Measurements from ENCODE around the gene ZNF26.
A peak's percentile ranks its signal among the peaks of the same experiment; 100 is the strongest.
"Not testable (repeated sequence)": the region's sequence is repeated elsewhere in the genome, so short reads cannot be mapped to it uniquely, and the experiment has no call there.

ZNF26 gene, protein sequence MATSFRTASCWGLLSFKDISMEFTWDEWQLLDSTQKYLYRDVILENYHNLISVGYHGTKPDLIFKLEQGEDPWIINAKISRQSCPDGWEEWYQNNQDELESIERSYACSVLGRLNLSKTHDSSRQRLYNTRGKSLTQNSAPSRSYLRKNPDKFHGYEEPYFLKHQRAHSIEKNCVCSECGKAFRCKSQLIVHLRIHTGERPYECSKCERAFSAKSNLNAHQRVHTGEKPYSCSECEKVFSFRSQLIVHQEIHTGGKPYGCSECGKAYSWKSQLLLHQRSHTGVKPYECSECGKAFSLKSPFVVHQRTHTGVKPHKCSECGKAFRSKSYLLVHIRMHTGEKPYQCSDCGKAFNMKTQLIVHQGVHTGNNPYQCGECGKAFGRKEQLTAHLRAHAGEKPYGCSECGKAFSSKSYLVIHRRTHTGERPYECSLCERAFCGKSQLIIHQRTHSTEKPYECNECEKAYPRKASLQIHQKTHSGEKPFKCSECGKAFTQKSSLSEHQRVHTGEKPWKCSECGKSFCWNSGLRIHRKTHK

DNA sequence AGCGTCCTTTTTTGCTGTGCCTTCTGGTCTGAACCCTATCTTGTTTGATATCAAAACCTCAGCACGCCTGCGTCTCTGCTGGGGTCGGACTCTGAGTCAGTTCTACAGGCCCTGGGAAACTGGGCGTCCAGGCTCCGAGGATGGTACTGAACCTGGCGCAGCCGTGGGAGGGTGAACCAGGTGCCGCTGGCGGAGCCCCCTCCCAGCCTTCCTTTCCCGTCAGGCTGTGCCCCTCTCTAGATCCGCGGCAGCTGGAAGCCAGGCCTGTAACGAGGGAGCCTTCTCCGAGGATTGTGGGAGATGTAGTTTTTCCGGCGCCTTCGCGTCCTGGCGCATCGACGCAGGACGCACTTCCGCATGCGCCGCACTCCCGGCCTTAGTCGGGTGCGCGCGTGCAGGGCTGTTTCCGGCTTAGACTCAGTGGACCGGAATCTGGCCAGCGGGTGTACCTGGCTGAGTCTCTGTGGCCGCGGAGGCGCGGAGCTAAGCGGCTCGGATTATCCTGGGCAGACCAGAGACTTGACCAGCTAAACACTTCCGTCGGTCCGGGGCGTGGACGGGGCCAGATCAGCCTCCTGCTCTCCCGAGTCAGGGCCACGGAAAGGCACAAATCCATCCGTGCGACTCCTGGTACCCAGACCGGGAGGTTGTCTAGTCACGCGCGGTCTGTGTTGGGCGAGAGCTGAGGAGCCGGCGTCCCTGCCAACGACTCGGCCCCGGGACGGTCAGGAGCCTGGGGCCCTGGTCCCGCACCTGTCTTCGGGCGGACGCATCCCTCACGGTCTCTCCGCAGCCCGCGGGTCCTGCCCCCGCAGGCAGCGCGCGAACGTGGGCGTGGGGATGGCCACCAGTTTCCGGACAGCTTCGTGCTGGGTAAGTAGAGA is at the start of gene ZNF26:
ZNF26 (plus strand) TSS at position 367 of the 884 bp plus-strand sequence; CDS start at position 841, 474 bp downstream.
- peak; percentile 82 for DNase-seq (ENCODE audit: low spot score)

DNA sequence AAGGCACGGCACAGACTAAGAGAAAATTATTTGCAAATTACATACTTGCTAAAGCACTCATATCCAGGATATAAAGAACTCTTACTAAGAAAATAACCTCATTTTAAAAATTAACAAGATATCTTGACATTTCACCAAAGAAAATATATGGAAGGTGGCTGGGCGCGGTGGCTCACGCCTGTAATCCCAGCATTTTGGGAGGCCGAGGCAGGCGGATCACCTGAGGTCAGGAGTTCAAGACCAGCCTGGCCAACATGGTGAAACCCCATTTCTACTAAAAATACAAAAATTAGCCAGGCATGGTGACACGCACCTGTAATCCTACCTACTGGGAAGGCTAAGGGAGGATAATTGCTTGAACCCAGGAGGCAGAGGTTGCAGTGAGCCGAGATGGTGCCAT is 49.2 kb upstream of the ZNF26 start:
- not testable (repeated sequence) for DNase-seq (ENCODE audit: low spot score)

DNA sequence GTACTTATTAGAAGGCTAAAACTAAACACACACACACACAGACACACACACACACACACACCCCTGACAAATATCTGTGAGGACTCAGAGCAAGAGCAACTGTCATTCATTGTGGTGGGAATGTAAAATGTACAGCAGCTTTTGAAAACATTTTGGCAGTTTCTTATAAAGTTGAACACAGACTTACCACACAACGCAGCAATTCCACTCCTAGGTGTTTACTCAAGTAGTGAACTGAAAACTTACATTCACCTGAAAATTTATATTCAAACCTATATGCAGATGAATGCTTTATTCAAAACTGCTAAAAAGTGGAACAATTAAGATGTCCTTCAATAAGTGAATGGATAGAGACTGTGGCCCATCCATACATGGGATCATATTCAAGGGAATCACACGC is 48.7 kb upstream of the ZNF26 start:
- DNase-seq (ENCODE audit: low spot score): no peak

DNA sequence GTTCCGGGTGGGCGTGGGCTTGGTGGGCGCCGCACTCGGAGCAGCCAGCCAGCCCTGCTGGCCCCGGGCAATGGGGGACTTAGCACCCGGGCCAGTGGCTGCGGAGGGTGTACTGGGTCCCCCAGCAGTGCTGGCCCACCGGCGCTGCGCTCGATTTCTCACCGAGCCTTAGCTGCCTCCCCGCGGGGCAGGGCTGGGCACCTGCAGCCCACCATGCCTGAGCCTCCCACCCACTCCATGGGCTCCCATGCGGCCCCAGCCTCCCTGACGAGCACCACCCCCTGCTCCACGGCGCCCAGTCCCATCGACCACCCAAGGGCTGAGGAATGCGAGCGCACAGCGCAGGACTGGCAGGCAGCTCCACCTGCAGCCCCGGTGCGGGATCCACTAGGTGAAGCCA is 47.4 kb upstream of the ZNF26 start:
- DNase-seq (ENCODE audit: low spot score): not testable (repeated sequence)

DNA sequence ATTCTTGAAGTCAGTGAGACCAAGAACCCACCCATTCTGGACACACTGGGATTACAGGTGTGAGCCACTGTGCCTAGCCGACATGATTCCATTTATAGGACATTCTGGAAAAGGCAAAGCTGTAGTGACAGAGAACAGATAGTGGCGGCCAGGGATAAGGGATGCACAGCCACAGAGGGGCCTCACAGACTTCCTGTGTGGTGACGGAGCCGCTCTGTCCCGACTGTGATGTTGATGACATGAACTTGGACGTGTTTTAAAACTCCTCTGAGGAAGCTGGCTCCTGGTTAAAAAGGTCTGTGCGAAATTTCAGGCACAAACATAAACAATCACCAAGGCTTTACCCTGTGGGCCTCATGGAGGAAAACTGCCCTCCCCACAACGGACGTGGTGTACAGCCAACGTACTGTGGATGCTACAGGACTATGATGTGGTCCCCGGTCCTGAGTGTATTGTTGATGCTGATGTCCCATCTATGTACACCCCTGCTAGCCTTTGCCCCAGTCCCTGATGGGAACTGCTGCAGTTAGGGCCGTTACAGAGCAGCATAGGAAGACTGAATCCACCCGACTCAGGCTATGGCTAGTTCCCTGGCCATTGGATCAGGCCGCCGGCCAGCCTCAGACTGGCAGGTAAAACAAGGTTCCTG is 46.0 kb upstream of the ZNF26 start:
- no peak for DNase-seq (ENCODE audit: low spot score)

DNA sequence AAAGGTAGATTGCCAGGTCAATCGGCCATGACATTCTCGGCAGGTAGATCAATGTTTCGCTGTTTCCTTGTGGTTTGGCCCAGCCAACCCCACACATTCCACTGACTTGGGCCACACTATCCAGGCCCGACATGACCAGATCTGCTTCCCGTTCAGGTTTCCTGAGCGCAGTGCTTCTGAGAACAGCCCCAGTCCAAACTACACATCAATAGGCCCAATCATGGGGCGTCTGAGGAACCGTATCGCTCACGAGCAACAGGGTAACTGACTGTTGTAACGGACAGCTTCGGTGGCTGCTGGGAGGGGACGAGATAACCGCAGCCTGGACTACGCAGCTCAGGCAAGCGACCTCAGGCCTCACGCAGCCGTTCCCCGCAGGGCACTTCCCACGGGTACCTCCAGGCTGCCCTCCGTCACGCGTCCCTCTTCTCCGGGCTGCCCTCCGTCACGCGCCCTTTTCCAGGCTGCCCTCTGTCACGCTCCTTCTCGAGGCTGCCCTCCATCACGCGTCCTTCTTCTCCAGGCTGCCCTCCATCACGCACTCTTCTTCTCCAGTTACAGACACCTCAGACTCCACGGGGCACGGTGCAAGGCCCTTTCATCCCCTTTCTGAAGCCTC is 44.7 kb upstream of the ZNF26 start:
- DNase-seq (ENCODE audit: low spot score): no peak

DNA sequence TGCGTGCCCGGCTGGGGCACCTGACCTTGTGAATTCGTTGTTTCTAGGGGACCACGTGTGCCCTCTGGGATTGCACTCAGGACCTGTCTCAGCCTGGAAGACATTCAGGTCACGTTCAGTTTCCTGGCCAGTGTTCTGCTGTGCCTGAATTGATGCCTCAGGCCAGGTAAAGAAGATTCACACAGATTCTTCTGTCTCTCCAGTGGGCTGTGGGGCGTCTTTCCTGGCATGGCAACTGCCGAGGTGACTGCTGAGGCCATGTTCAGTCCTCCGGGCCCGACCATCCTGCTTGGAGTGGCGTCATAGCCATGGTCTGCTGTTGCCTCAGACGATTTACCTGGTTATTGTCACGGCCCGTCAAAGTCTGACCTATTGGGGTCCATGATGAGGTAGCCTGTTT is 43.6 kb upstream of the ZNF26 start:
- no peak for DNase-seq (ENCODE audit: low spot score)

DNA sequence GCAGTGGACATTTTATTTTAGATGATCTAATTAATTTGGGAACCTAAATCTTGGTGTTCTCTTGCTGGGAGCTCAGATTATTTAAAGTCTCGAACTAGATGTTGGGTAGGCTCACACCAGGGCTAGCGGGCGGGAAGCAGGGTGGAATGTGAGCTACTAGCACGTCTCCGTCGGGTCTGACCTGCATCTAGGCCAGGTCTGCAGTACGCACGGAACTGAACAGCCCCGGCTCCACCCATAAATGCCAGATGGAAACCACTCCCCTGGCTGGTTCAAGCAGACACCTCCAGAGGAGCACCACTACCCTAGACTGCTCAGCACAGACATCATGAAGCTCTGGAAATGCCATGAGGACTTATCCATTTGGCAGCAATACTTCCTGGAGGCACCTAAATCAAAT is 40.4 kb upstream of the ZNF26 start:
- no peak for DNase-seq (ENCODE audit: low spot score)

DNA sequence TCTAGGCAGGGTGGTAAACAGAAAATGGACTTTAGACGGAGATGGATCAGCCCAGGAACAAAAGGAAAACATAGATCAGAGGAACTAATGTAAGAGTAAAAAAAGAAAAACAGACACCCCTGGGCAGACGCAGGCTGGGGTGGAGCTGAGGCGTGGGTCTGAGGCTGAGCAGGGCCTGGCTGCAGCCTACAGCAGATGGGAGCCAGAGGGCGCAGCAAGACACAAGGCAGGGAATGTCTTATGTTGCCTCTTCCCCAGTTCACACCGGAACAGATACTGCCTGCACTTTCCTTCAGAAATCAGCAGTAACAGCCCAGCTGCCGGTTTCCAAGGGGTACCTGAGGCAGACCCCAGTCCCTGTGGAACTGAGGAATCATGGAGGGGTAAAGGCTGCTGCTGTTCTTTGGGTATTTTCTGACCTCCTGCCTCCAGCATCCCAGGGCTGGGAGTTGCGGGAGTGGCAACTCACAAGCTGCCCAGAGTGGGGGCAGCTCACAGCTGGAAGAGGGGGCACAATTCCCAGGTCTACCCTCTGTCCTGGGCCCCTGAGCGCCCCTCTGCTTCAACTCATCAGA is 39.8 kb upstream of the ZNF26 start:
- no peak for DNase-seq (ENCODE audit: low spot score)

DNA sequence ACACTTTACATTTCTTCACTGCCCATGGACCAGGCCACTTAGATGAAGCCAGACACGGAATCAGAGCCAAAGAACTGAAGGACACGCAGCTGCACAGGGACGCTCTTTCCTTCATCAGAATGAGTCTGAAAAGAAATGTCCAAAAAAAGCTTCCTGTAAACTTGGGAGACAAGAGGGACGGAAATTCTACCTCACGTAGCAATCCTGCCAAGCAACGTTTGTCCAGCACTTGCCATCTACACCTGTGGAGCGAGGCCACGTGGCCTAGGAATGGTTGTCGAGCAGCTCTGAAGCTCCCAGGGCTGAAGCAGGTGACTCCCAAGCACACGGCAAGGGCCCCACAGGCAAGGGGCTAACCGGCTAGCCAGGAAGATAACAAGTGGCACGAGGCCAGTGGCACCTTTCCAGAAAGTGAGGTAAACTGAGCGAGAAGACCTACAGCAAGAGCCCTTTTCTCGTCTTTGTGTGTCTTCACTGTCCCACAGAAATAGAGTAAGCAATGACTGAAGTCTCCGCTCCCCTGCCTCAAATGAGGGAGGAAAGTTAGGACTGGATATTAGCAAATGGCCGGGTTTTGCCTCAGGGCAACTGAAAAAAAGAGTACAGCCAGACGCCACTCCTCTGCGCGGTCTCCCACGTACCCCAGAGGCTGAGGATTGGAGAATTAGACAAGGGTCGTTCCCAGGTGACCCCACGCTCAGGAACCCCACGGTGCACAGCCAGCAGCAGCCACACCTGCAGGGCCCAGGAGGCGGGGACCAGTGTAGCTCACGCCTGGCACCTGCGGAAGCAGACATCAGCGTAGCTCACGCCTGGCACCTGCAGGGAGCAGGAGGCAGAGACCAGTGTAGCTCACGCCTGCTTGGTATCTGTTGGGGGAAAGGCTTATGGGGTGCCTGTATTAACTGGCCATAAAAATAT is 37.8 kb upstream of the ZNF26 start:
- no peak for DNase-seq (ENCODE audit: low spot score)

DNA sequence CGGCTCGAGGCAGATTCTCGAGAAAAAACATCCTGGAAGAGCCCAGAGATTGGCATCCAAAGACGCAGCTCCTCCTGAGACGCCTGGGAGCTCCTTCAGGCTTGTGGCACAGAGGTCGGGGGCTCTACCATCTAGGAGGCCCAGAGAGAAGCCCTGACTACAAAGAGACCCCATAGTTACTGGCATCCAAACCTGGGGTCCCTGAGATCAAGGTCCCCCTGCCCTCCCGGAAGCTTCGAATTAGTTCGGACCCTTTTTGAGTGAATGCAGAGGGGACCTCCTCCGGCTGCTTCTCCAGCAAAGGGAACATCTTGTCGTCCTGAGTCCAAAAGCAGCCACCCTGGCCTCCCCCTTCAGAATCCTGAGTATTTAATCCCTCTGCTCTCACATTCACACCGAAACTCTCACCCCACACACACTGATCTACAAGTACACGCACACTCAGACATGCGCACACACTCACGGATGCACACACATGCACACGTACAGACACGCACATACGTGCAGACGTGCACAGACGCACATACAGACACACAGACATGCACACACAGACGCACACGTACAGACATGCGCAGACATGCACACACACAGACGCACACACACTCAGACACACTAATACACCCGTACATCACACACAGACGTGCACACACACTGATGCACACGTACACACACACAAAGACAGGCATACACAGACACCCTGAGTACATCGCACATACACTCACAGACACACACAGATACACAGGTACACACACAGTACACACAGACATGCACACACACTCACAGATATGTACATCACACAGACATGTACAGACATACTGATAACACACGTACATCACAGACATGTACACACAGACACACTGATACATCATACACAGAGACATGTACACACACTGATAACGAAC is 36.0 kb upstream of the ZNF26 start:
- no peak for DNase-seq (ENCODE audit: low spot score)

DNA sequence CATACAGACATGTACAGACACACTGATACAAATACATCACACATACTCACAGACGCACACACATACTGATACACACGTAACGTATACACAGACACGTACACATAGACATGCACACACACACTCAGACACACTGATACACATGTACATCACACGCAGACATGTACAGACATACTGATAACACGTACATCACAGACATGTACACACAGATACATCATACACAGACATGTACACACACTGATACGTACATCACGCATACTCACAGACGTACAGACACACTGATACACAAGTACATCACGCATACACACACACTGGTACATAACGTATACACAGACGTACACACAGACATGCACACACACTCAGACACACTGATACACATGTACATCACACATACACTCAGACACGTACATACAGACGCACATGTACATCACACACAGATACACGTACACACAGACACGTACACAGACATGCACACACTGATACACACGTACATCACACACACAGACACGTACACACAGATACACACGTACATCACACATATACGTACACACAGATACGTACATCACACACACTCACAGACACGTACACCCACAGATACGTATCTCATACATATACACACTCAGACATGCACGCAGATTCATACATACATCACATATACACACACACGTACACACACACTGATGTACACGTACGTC is 35.2 kb upstream of the ZNF26 start:
- no peak for DNase-seq (ENCODE audit: low spot score)

DNA sequence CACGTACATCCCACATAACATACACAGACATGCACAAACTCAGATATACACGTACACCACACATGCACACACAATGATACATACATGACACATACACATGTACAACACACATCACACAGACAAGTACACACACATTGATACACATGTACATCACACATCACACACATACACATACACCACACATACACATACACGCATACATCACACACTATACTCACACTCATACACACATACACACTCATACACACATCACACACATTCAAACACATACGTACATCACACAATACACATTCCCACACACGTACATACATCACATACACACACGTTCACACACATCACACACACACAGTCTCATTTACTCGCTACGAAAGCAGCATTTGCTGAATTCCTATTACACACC is 34.5 kb upstream of the ZNF26 start:
- no peak for DNase-seq (ENCODE audit: low spot score)

DNA sequence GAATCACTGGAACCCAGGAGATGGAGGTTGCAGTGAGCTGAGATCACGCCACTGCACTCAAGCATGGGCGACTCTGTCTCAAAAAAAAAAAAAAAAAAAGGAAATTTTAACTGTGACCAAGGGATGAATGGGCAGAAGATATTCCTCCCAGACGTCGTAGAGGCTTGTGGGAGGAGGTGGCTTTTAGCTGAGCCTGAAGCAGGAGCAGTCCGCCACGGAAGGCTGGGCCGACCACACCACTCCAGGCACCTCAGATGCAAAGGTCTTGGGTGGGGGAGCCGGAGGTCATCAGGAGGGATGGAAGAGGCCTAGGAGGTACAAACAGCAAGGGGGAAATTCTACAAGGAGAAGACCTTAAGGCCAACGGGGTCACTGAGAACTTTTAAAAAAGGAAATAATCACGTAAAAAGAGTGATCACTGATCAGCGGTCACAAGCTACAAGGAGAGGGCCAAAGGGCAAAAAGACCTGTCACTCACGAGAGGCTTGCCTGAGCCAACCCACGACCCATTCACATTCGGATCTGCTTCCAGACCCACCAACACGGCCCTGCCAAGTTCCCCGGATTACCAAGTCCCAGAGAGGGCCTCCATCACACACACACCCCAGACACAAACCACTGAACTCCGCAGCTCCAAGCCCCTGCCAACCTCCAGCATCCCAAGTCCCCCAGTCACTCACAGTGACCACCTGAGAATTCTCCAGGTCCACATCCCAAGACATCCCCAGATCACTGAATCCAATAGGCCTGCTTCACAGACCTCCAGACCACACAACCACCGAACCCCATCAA is 33.6 kb upstream of the ZNF26 start:
- no peak for DNase-seq (ENCODE audit: low spot score)

DNA sequence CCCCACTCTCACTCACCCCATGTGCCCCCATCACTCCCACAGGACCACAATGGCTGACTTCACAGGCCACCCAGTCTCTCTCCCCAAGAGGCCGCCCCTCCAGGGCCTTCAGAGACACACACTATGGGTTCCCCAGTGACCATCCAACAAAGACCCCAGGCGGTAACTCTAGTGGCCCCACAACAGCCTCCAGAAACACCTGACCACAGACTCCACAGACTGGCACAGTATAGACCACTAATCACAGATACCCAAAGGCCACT is 33.1 kb upstream of the ZNF26 start:
- no peak for DNase-seq (ENCODE audit: low spot score)

DNA sequence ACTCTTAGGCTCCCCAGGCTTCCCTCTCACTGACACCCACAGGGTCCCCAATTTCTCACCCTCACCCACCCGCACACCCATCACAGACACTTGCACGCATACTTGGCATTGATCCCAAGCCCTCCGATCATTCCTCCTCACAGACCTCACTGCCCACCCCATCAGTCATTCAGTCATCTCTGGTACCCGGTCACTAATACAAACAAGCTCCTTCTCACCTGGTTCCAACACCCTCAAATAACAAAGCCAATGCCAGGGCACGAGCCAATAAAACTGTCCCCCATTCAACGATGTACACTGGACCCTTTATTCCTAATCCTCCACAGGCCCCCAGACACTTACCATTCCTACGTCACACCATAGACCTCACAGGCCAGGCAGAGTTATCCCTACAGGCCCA is 32.4 kb upstream of the ZNF26 start:
- DNase-seq (ENCODE audit: low spot score): no peak

DNA sequence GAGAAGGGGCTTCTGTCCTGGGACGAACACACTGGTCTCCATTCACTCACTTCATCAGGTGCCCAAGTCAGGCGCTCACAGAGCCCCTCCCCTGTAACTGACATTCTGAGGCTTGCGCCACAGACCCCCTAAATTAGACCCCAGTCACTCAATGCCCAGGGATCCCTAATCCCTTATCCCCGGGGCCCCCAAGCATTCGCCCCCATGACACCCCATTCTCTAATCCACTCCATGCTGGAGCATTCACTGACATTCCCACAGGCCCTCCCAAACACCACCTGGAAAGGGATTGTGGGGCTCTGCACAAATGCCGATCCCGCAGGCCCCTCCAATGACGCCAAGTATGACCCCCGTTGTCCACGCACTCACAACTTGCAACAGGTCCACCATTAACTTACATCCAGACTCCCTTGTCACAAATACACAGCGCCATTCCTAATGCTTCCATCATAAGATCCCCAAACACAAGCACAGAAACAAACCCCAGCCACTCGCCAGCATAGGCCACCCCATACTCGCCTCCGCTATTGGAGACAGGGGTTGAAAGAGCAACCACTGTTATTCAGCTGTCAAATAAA is 31.6 kb upstream of the ZNF26 start:
- DNase-seq (ENCODE audit: low spot score): no peak

Data from kidney capillary endothelial cell (primary cell).